H9 (cell line): ENCODE measurements around the gene MAP6. TPM values are rescaled to one million over a fixed set of nuclear protein-coding genes. Genes with fewer than 3 reads are reported as not detected.
A peak's percentile ranks its signal among the peaks of the same experiment; 100 is the strongest.

Experiments
- DNase-seq: peaks from one replicate; pipeline ENCODE4 v3.0.0-alpha.2; 2017
- H2AFZ ChIP-seq: one replicate; pipeline ENCODE4 v1.6.1; 2013; ENCODE audit warnings: mild to moderate bottlenecking, low read length, control low read depth, moderate library complexity
- H2AK5ac ChIP-seq: 2 replicates; pipeline ENCODE4 v1.6.1; 2013; ENCODE audit warnings: low read length, control low read depth, mixed read lengths; ENCODE audit not compliant: insufficient read length
- H2BK120ac ChIP-seq: one replicate; pipeline ENCODE4 v1.6.1; 2013; ENCODE audit warnings: low read depth, mild to moderate bottlenecking, low read length, control low read depth, inconsistent platforms; ENCODE audit not compliant: poor library complexity, severe bottlenecking
- H2BK12ac ChIP-seq: 2 replicates; pipeline ENCODE4 v1.6.1; 2013; ENCODE audit warnings: low read length, control low read depth, mixed read lengths, low read depth; ENCODE audit not compliant: insufficient read length
- H2BK15ac ChIP-seq: 2 replicates; pipeline ENCODE4 v1.6.1; 2013; ENCODE audit warnings: low read depth, low read length, control low read depth
- H2BK20ac ChIP-seq: one replicate; pipeline ENCODE4 v1.6.1; 2013; ENCODE audit warnings: low read depth, mild to moderate bottlenecking, low read length, control low read depth, inconsistent platforms; ENCODE audit not compliant: poor library complexity, severe bottlenecking
- H2BK5ac ChIP-seq: 2 replicates; pipeline ENCODE4 v1.6.1; 2013; ENCODE audit warnings: low read length, control low read depth, mixed read lengths; ENCODE audit not compliant: insufficient read length
- H3K14ac ChIP-seq: 2 replicates; pipeline ENCODE4 v1.6.1; 2013; ENCODE audit warnings: low read length, control low read depth; ENCODE audit not compliant: insufficient read depth
- H3K18ac ChIP-seq: 2 replicates; pipeline ENCODE4 v1.6.1; 2013; ENCODE audit warnings: low read depth, mild to moderate bottlenecking, mixed read lengths, low read length, control low read depth; ENCODE audit not compliant: insufficient read length
- H3K23ac ChIP-seq: 2 replicates; pipeline ENCODE4 v1.6.1; 2013; ENCODE audit warnings: low read length, control low read depth, mixed read lengths, low read depth; ENCODE audit not compliant: insufficient read length
- H3K23me2 ChIP-seq: 2 replicates; pipeline ENCODE4 v1.6.1; 2013; ENCODE audit warnings: low read depth, mild to moderate bottlenecking, mixed read lengths, low read length, control low read depth; ENCODE audit not compliant: insufficient read length, poor library complexity, severe bottlenecking
- H3K27ac ChIP-seq: 2 replicates; pipeline ENCODE4 v1.5.1; 2013; ENCODE audit warnings: low read length, control low read depth, mixed read lengths, low read depth; ENCODE audit not compliant: insufficient read length
- H3K27me3 ChIP-seq: 2 replicates; pipeline ENCODE4 v1.6.1; 2013; ENCODE audit warnings: low read length, control low read depth, inconsistent platforms; ENCODE audit not compliant: insufficient read depth
- H3K4ac ChIP-seq: 2 replicates; pipeline ENCODE4 v1.6.1; 2013; ENCODE audit warnings: low read depth, mild to moderate bottlenecking, control low read depth, inconsistent platforms, low read length, moderate library complexity
- H3K4me1 ChIP-seq: 2 replicates; pipeline ENCODE4 v1.6.1; 2013; ENCODE audit warnings: low read length, control low read depth, inconsistent platforms; ENCODE audit not compliant: insufficient read depth
- H3K4me2 ChIP-seq: 2 replicates; pipeline ENCODE4 v1.6.1; 2013; ENCODE audit warnings: low read length, control low read depth, mixed read lengths; ENCODE audit not compliant: insufficient read length, insufficient read depth
- H3K56ac ChIP-seq: 2 replicates; pipeline ENCODE4 v1.6.1; 2013; ENCODE audit warnings: low read depth, mild to moderate bottlenecking, mixed read lengths, low read length, control low read depth; ENCODE audit not compliant: insufficient read length
- H3K79me1 ChIP-seq: 2 replicates; pipeline ENCODE4 v1.6.1; 2013; ENCODE audit warnings: low read depth, mild to moderate bottlenecking, moderate library complexity, low read length, control low read depth, inconsistent platforms; ENCODE audit not compliant: insufficient read depth, poor library complexity, severe bottlenecking
- H3K79me2 ChIP-seq: 2 replicates; pipeline ENCODE4 v1.6.1; 2013; ENCODE audit warnings: low read length, control low read depth, inconsistent platforms; ENCODE audit not compliant: insufficient read depth
- H3K9ac ChIP-seq: 2 replicates; pipeline ENCODE4 v1.6.1; 2013; ENCODE audit warnings: low read length, control low read depth, mixed read lengths; ENCODE audit not compliant: insufficient read length; ENCODE audit errors: extremely low read depth
- H3K9me3 ChIP-seq: one replicate; pipeline ENCODE4 v1.6.1; 2013; ENCODE audit warnings: low read depth, low read length, inconsistent platforms; ENCODE audit not compliant: control insufficient read depth
- H3T11ph ChIP-seq: one replicate; pipeline ENCODE4 v1.6.1; 2013; ENCODE audit warnings: mild to moderate bottlenecking, low read length, control low read depth, inconsistent platforms
- H4K20me1 ChIP-seq: one replicate; pipeline ENCODE4 v1.6.1; 2013; ENCODE audit not compliant: control insufficient read depth, insufficient read length, insufficient read depth
- H4K5ac ChIP-seq: 2 replicates; pipeline ENCODE4 v1.6.1; 2013; ENCODE audit warnings: low read depth, mild to moderate bottlenecking, mixed read lengths, low read length, control low read depth; ENCODE audit not compliant: insufficient read length
- H4K8ac ChIP-seq: replicated peaks from 2 replicates; pipeline ENCODE4 v1.6.1; 2013; ENCODE audit warnings: low read length, control low read depth, mixed read lengths, low read depth; ENCODE audit not compliant: insufficient read length
- H4K91ac ChIP-seq: 2 replicates; pipeline ENCODE4 v1.6.1; 2013; ENCODE audit warnings: low read depth, mild to moderate bottlenecking, moderate library complexity, mixed read lengths, low read length, control low read depth; ENCODE audit not compliant: insufficient read length
- H3K27ac Mint-ChIP-seq, 3 experiments: 2 replicates in 2 of 3; 3 replicates in 1 of 3; pipeline ENCODE4 v1.8.0; 2020 to 2021; ENCODE audit warnings: mixed read lengths in 3 of 3, mild to moderate bottlenecking in 1 of 3, moderate library complexity in 1 of 3
- H3K27me3 Mint-ChIP-seq: 2 replicates; pipeline ENCODE4 v1.8.0; 2021; ENCODE audit warnings: low read depth, mild to moderate bottlenecking, moderate library complexity, mixed read lengths
- H3K36me3 Mint-ChIP-seq, 3 experiments: 2 replicates in 2 of 3; 3 replicates in 1 of 3; pipeline ENCODE4 v1.8.0; 2020 to 2021; ENCODE audit warnings: low read depth in 3 of 3, mixed read lengths in 3 of 3; ENCODE audit not compliant: insufficient read depth in 1 of 3
- H3K4me1 Mint-ChIP-seq, 2 experiments: 2 replicates each; pipeline ENCODE4 v1.8.0; 2020; ENCODE audit warnings: mixed read lengths in 2 of 2
- H3K4me3 Mint-ChIP-seq, 2 experiments: 2 replicates in 1 of 2; 3 replicates in 1 of 2; pipeline ENCODE4 v1.8.0; 2020 to 2021; ENCODE audit warnings: mild to moderate bottlenecking in 2 of 2, mixed read lengths in 2 of 2, moderate library complexity in 1 of 2
- H3K9me3 Mint-ChIP-seq, 2 experiments: 2 replicates in 1 of 2; 3 replicates in 1 of 2; pipeline ENCODE4 v1.8.0; 2020; ENCODE audit warnings: mild to moderate bottlenecking in 2 of 2, mixed read lengths in 2 of 2, moderate library complexity in 1 of 2
- CTCF ChIP-seq: fragments of 200-600 bp; sonication (generic); conservative IDR thresholded peaks from 3 replicates; pipeline ENCODE4 v1.8.0; 2021; ENCODE audit warnings: antibody characterized with exemption, mild to moderate bottlenecking
- WGBS: extraction: QIAGEN DNeasy Blood & Tissue Kit; methylation state at CpG from one replicate; pipeline ENCODE4 v1.1.7; 2013; ENCODE audit warnings: missing lambda C conversion rate, low lambda C conversion rate, mixed read lengths; ENCODE audit not compliant: insufficient read length; ENCODE audit errors: extremely low coverage; 5-methylcytosine and 5-hydroxymethylcytosine counted together
- total RNA-seq: library from RNA; stranded (reverse); gene quantifications from 2 replicates; pipeline ENCODE4 v1.2.1, GENCODE V29; 2021

MAP6 gene
- total RNA-seq, 1 experiment from 2014 or later, result 0.77 TPM

DNA sequence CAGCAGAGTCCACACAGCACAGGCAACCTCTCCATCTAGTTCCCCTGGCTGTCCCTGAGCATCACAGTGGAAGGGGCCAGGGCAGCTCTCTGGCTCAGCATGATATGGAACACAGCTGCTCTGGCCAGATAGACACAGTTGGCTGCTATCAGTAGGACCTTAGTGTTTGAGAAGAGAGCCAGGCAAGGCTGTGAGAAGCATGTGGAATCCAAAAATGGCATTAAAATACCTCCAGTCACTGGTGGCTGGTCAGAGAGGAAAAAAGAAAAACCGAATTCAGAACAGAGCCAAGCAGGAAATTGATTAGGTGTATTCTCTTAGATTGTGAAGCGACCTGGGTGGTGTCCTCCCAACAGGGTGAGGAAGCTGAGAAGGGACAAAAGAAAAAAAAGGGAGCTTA is 78.9 kb downstream of the MAP6 start:
- Histone ChIP-seq H3K23me2 (no peaks in the 10 kb centered on the region), H3K4me2 (no peak overlapping the region), H3K18ac (no peak overlapping the region), H2AK5ac (no peak overlapping the region), H4K20me1 (no peaks in the 10 kb centered on the region), H2BK15ac (no peak overlapping the region), H3K4ac (no peak overlapping the region), H2BK20ac (no peak overlapping the region), H3K27ac (no peak overlapping the region), H3K23ac (no peak overlapping the region), H2BK12ac (no peak overlapping the region), H3K27me3 (no peaks in the 10 kb centered on the region), H3K4me1 (no peaks in the 10 kb centered on the region), H4K91ac (no peak overlapping the region), H4K8ac (no peak overlapping the region), H3K79me1 (no peaks in the 10 kb centered on the region), H4K5ac (no peak overlapping the region), H2BK5ac (no peak overlapping the region), H3K9me3 (no peaks in the 10 kb centered on the region), H2BK120ac (no peak overlapping the region), H3T11ph (no peak overlapping the region), H3K79me2 (no peaks in the 10 kb centered on the region), H3K14ac (no peak overlapping the region), H3K9ac (no peak overlapping the region), H3K56ac (no peak overlapping the region), H2AFZ (no peak overlapping the region)
- H3K36me3 Mint-ChIP-seq, result no peaks in the 10 kb centered on the region; a peak in 1 of 7 replicates
- H3K4me1 Mint-ChIP-seq, result peaks cover 8 to 16% of the 10 kb centered on the region in 2 experiments
- no CpG with 5 or more reads among the region's 2 CpGs for WGBS
- TF ChIP-seq CTCF, result no peak
- H3K9me3 Mint-ChIP-seq, result no peaks in the 10 kb centered on the region
- H3K4me3 Mint-ChIP-seq, result no peak overlapping the region
- no peak for DNase-seq
- peaks cover 16% of the 10 kb centered on the region for H3K27me3 Mint-ChIP-seq
- H3K27ac Mint-ChIP-seq, result peak overlapping the region in 1 of 3 experiments; percentile 31; a peak in 2 of 7 replicates
